GM23338 (cell line): ENCODE results near the gene DIP2C. TPM values are rescaled to one million over a fixed set of nuclear protein-coding genes. Genes with fewer than 3 reads are reported as not detected.

Experiments
- ATAC-seq: fragments of 200-7000 bp; cut with Tn5 transposase; 3 replicates; pipeline ENCODE4 v1.9.1; 2020
- DNase-seq: peaks from one replicate; pipeline ENCODE4 v3.0.0-alpha.2; 2015; ENCODE audit warnings: low spot score
- H2AFZ ChIP-seq: fragments of 200-600 bp; sonication (generic); 2 replicates; pipeline ENCODE4 v1.8.0; 2016; ENCODE audit warnings: antibody characterized with exemption, mild to moderate bottlenecking, moderate library complexity
- H3F3A ChIP-seq: fragments of 200-600 bp; sonication (generic); replicated peaks from 2 replicates; pipeline ENCODE4 v1.8.0; 2017; ENCODE audit warnings: antibody characterized with exemption, mixed run types, low read depth
- H3K27ac ChIP-seq: fragments of 200-600 bp; sonication (generic); 2 replicates; pipeline ENCODE4 v1.6.1; 2016; ENCODE audit warnings: low read depth
- H3K27me3 ChIP-seq: fragments of 200-600 bp; sonication (generic); 2 replicates; pipeline ENCODE4 v1.8.0; 2016; ENCODE audit warnings: mild to moderate bottlenecking, mixed run types, moderate library complexity; ENCODE audit not compliant: insufficient read depth
- H3K36me3 ChIP-seq: fragments of 200-600 bp; sonication (generic); 2 replicates; pipeline ENCODE4 v1.8.0; 2016; ENCODE audit warnings: mild to moderate bottlenecking; ENCODE audit not compliant: insufficient read depth
- H3K4me1 ChIP-seq: fragments of 200-600 bp; sonication (generic); 2 replicates; pipeline ENCODE4 v1.8.0; 2016; ENCODE audit warnings: mild to moderate bottlenecking, moderate library complexity; ENCODE audit not compliant: insufficient read depth
- H3K4me2 ChIP-seq: fragments of 200-600 bp; sonication (generic); 2 replicates; pipeline ENCODE4 v1.7.1; 2017; ENCODE audit warnings: mixed run types
- H3K4me3 ChIP-seq: fragments of 200-600 bp; sonication (generic); 2 replicates; pipeline ENCODE4 v1.6.1; 2016; ENCODE audit warnings: mixed run types
- H3K79me2 ChIP-seq: fragments of 200-600 bp; sonication (generic); replicated peaks from 2 replicates; pipeline ENCODE4 v1.8.0; 2017; ENCODE audit warnings: mild to moderate bottlenecking; ENCODE audit not compliant: insufficient read depth
- H3K9me2 ChIP-seq: fragments of 200-600 bp; sonication (generic); 2 replicates; pipeline ENCODE4 v1.8.0; 2017; ENCODE audit not compliant: insufficient read depth
- H4K20me1 ChIP-seq: fragments of 200-600 bp; sonication (generic); replicated peaks from 2 replicates; pipeline ENCODE4 v1.8.0; 2017; ENCODE audit warnings: mild to moderate bottlenecking; ENCODE audit not compliant: insufficient read depth
- H3K27ac Mint-ChIP-seq: 2 replicates; pipeline ENCODE4 v1.8.0; 2020; ENCODE audit warnings: inconsistent platforms, mild to moderate bottlenecking, moderate library complexity, mixed read lengths
- H3K27me3 Mint-ChIP-seq: 3 replicates; pipeline ENCODE4 v1.8.0; 2022; ENCODE audit warnings: low read depth, mild to moderate bottlenecking, moderate library complexity, mixed read lengths, inconsistent platforms; ENCODE audit not compliant: insufficient read depth, poor library complexity
- H3K36me3 Mint-ChIP-seq: 3 replicates; pipeline ENCODE4 v1.8.0; 2021; ENCODE audit warnings: low read depth, mild to moderate bottlenecking, inconsistent platforms, moderate library complexity, mixed read lengths
- H3K4me1 Mint-ChIP-seq: 3 replicates; pipeline ENCODE4 v1.8.0; 2020; ENCODE audit warnings: mild to moderate bottlenecking, inconsistent platforms, mixed read lengths
- H3K4me3 Mint-ChIP-seq: 3 replicates; pipeline ENCODE4 v1.8.0; 2021; ENCODE audit warnings: moderate library complexity, mild to moderate bottlenecking, inconsistent platforms, mixed read lengths
- H3K9me3 Mint-ChIP-seq: 3 replicates; pipeline ENCODE4 v1.8.0; 2020; ENCODE audit warnings: moderate library complexity, mild to moderate bottlenecking, inconsistent platforms, mixed read lengths
- CREB1 ChIP-seq: fragments of 250-450 bp; sonication (Bioruptor Pico); IDR thresholded peaks from 2 replicates; pipeline ENCODE4 v1.5.0; 2020; ENCODE audit warnings: low read depth, mild to moderate bottlenecking, moderate library complexity
- ETS1 ChIP-seq: IDR thresholded peaks from 2 replicates; pipeline ENCODE4 v1.6.1; 2016; ENCODE audit warnings: antibody characterized with exemption
- EZH2 ChIP-seq: fragments of 200-600 bp; sonication (generic); IDR thresholded peaks from one replicate; pipeline ENCODE4 v1.8.0; 2017; ENCODE audit warnings: antibody characterized with exemption, mild to moderate bottlenecking, low read depth; ENCODE audit not compliant: unreplicated experiment
- JUNB ChIP-seq: IDR thresholded peaks from one replicate; pipeline ENCODE4 v1.6.1; 2016; ENCODE audit warnings: antibody characterized with exemption; ENCODE audit not compliant: unreplicated experiment
- NANOG ChIP-seq: IDR thresholded peaks from 2 replicates; pipeline ENCODE4 v1.6.1; 2016; ENCODE audit warnings: antibody characterized with exemption, borderline replicate concordance
- POLR2AphosphoS5 ChIP-seq: IDR thresholded peaks from 2 replicates; pipeline ENCODE4 v1.6.1; 2016; ENCODE audit warnings: antibody characterized with exemption, low read depth
- ZNF114 ChIP-seq: fragments of 250-450 bp; sonication (Bioruptor Pico); IDR thresholded peaks from 2 replicates; pipeline ENCODE4 v1.5.0; 2020; ENCODE audit warnings: mild to moderate bottlenecking, moderate library complexity
- ZNF462 ChIP-seq: fragments of 250-450 bp; sonication (Bioruptor Pico); IDR thresholded peaks from 2 replicates; pipeline ENCODE4 v1.5.0; 2020; ENCODE audit warnings: mild to moderate bottlenecking, moderate library complexity
- polyA plus RNA-seq: library from polyadenylated mRNA; unstranded; fragments of >200 nt; fragmentation: Nextera tagmentation; extraction: Ambion mirVana; gene quantifications from 2 replicates; pipeline ENCODE4 v1.2.1, GENCODE V29; 2016
- total RNA-seq: library from RNA; depleted of rRNA; stranded (reverse); fragments of >200 nt; shearing (Covaris generic); gene quantifications from 2 replicates; pipeline ENCODE4 v1.2.3, GENCODE V29; 2014

The DIP2C gene
- total and polyA plus RNA-seq, 2 experiments from 2014 or later, result 5.1 to 7.7 TPM

- no peak overlapping the region for H2AFZ ChIP-seq
- peak overlapping the region; percentile 54; the same call in 1 of the 2 replicates for H3K27ac Mint-ChIP-seq
- H3K27me3 ChIP-seq, result no peaks in the 10 kb centered on the region
- H3K36me3 Mint-ChIP-seq, result peaks cover 12% of the 10 kb centered on the region
- TF ChIP-seq NANOG (no peak), ETS1 (no peak), CREB1 (CRISPR knock-in tag) (no peak), JUNB (no peak), ZNF462 (CRISPR knock-in tag) (no peak), ZNF114 (no peak), EZH2 (no peak), POLR2AphosphoS5 (no peak)
- no peak overlapping the region for H3K4me2 ChIP-seq
- no peak overlapping the region for H3K4me3 ChIP-seq
- no peaks in the 10 kb centered on the region for H3F3A ChIP-seq
- peaks cover 5% of the 10 kb centered on the region; the same call in 1 of the 2 replicates for H3K4me1 ChIP-seq
- H3K4me3 Mint-ChIP-seq, result no peak overlapping the region
- no peaks in the 10 kb centered on the region for H3K36me3 ChIP-seq
- H3K9me2 ChIP-seq, result no peaks in the 10 kb centered on the region
- no peak overlapping the region for H3K27ac ChIP-seq
- DNase-seq (no peak), ATAC-seq (peak; percentile 59)
- peaks cover 7% of the 10 kb centered on the region for H3K27me3 Mint-ChIP-seq
- H3K79me2 ChIP-seq, result peaks cover 32% of the 10 kb centered on the region
- H4K20me1 ChIP-seq, result peaks cover 13% of the 10 kb centered on the region; the same call in 1 of the 2 replicates
- H3K4me1 Mint-ChIP-seq, result peaks cover 15% of the 10 kb centered on the region
- peaks cover 5% of the 10 kb centered on the region for H3K9me3 Mint-ChIP-seq
These were observed 47.1 kb downstream of the DIP2C start for GRCh38 chr10:642186-642890.
